ENCODE data around the gene MEI4.
A peak's percentile ranks its signal among the peaks of the same experiment; 100 is the strongest.
"Not testable (repeated sequence)": the region's sequence is repeated elsewhere in the genome, so short reads cannot be mapped to it uniquely, and the experiment has no call there.

Gene MEI4, protein sequence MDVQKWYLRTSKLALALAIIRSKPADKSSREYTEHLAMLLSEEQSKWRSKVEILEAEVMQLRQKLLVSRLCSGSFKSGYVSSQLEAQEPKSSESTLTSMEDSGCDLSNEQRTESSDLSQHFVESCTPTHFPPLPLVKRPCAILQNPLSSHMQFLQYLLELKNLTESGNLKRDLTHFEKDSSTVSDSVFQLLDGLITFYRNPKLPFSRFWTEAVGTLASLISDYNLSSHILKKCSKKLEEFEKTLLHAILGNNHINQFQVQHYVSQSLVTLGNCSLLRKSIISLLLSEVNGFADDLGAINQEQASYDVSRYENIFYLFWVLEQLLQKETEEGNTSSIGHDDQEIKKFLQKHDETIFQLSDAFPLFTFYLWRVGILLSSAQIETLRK

GRCh38 chr6:77652739-77653138, at the start of gene MEI4:
Gene MEI4 (plus strand): TSS chr6:77653039. CDS start chr6:77690672, 37,633 bp downstream.
- H3K4me3 ChIP-seq (ENCODE audit: low read depth, low read length) = no peak within 1 kb of the TSS

GRCh38 chr6:77604476-77604875, 48.4 kb upstream of the MEI4 start:
- H3K4me3 ChIP-seq (ENCODE audit: low read depth, low read length) = no peak overlapping the region

- no peak overlapping the region for H3K4me3 ChIP-seq (ENCODE audit: low read depth, low read length)
Observed at GRCh38 chr6:77607004-77607403, 45.8 kb upstream of the MEI4 start.

- H3K4me3 ChIP-seq (ENCODE audit: low read depth, low read length) = no peak overlapping the region
Observed at GRCh38 chr6:77609106-77609505, 43.7 kb upstream of the MEI4 start.

DNA sequence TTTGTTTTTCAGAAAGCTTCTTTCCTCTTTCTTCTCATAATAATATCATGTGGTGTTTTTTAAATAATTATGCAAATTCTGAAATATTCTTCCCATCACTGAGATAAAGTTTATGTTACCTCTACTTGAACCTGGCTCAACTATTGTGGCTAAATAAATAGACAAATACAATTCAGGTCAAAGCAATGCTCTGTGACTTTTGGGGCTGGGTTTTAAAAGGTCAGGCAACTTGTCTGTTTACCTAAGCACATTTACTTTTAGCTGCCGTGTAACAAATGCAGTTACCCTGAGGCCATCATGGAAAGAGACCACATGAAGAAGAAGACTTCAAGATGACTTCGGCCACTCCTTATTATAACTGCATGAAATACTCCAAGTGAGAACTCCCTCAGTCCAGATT, 33.7 kb upstream of the MEI4 start:
- H3K4me3 ChIP-seq (ENCODE audit: low read depth, low read length) = no peak overlapping the region

- H3K4me3 ChIP-seq (ENCODE audit: low read depth, low read length) = no peak overlapping the region
Observed at GRCh38 chr6:77620278-77620882, 32.5 kb upstream of the MEI4 start.

- H3K4me3 ChIP-seq (ENCODE audit: low read depth, low read length) = no peak overlapping the region
Observed at GRCh38 chr6:77624515-77624914, 28.3 kb upstream of the MEI4 start.

GRCh38 chr6:77626426-77626825, 26.4 kb upstream of the MEI4 start:
- no peak overlapping the region for H3K4me3 ChIP-seq (ENCODE audit: low read depth, low read length)

DNA sequence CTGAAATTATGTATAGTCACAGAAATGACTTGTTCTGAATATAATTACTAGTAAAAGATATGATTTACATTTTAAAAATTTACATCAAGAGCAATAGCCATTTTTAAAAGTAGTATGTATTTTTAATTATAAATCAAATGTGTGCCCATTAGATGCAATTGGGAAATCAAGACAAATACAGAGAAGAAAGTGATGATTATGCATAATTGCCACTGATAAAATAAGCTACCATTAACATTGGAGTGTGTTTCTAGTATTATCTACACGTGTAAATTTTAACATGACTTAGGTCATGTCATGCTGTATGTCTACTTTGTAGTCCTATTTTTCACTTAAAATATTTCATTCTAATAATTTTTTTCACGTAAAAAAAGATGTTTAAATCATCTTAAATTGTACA, 22.8 kb upstream of the MEI4 start:
- no peak overlapping the region for H3K4me3 ChIP-seq (ENCODE audit: low read depth, low read length)

- H3K4me3 ChIP-seq (ENCODE audit: low read depth, low read length) = no peak overlapping the region
Observed at GRCh38 chr6:77633471-77633870, 19.4 kb upstream of the MEI4 start.

DNA sequence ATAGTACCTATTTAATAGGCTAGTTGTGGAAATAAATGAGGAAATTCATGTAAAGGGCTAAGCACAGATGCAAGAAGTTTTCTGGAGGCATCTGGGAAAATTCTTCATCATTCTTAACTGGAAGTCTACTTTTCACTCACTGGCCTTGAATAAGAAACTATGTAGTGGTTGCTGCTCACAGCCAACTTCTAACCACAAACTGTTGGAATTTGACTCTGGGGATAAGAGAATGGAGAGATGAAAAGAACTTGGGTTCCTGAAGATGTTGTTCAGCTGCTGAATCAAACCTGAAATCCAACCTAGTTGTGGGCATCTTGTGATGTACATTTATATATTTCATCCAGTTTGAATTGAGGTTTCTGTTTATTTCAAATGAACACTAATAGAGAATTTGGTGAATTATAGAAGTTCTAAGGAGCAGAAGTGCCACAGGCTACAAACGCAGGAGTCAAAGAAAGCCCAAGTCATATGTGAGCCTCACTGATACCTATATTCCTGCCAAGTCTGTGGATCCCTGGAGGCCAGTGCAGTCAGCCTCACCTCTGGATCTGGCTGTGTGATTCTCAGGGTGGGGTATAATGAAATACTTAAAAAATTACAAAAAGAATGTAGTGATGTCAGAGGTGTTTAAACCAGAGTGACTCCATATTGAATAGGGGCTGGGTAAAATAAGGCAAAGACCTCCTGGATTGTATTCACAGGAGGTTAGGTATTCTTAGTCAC, 18.7 kb upstream of the MEI4 start:
- no peak overlapping the region for H3K4me3 ChIP-seq (ENCODE audit: low read depth, low read length)

- no peak overlapping the region for H3K4me3 ChIP-seq (ENCODE audit: low read depth, low read length)
Observed at GRCh38 chr6:77638129-77638830, 14.6 kb upstream of the MEI4 start.

- H3K4me3 ChIP-seq (ENCODE audit: low read depth, low read length) = no peak overlapping the region
Observed at GRCh38 chr6:77644102-77644705, 8.6 kb upstream of the MEI4 start.

DNA sequence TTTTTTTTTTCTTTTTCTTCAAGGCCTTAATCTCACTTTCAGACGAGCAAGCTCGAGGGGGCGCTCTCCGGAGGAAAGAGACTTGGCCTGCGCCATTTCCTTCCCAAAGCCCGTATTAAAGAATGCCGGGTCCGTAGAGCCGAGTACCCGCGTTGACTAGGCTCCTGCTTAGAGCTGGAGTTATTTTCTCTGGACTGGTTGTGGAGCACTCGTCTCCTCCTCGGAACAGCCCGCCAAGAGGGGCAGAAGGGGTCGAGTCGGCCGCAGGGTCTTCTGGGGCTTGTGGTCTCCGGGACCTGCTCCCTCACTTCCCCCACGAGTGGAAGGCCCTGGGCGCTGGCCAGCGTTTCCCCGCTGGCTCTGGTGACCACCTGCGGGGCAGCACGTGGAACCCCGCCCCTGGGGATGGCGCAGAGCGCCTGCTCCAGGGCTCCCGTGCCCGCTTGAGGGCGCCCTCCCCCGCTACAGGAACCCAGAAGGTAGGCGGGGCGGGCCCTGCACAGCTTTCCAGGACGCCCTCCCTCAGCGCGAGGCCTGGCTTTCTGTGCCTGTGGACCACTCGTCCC, 2.7 kb upstream of the MEI4 start:
- H3K4me3 ChIP-seq (ENCODE audit: low read depth, low read length) = peak overlapping the region; percentile 40

DNA sequence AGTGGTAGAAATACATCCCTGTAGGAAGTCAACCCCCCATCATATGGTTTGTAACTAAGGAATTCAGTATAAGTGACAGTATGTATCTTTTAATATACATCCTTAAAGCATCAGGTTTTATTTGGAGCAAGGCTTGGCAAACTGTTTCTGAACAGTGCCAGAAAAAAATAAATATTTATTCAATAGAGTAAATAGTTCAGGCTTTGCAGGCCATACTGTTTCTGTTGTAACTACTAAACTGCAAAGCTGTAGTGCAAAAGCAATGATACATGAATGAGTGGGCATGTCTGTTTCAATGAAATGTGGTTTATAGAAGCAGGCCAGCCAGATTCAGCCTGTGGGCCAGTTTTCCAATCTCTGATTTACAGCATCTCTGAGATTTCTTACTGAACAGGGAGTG, 977 bp downstream of the MEI4 start:
- H3K4me3 ChIP-seq (ENCODE audit: low read depth, low read length) = no peak overlapping the region

DNA sequence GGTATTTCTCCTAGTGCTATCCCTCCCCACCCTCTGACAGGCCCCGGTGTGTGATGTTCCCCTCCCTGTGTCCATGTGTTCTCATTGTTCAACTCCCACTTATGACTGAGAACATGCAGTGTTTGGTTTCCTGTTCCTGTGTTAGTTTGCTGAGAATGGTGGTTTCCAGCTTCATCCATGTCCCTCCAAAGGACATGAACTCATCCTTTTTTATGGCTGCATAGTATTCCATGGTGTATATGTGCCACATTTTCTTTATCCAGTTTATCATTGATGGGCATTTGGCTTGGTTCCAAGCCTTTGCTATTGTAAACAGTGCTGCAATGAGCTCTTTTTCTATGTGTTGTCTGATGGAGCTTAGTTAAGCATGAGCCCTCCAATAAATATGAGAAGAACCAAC, 2.2 kb downstream of the MEI4 start:
- H3K4me3 ChIP-seq (ENCODE audit: low read depth, low read length) = not testable (repeated sequence)

DNA sequence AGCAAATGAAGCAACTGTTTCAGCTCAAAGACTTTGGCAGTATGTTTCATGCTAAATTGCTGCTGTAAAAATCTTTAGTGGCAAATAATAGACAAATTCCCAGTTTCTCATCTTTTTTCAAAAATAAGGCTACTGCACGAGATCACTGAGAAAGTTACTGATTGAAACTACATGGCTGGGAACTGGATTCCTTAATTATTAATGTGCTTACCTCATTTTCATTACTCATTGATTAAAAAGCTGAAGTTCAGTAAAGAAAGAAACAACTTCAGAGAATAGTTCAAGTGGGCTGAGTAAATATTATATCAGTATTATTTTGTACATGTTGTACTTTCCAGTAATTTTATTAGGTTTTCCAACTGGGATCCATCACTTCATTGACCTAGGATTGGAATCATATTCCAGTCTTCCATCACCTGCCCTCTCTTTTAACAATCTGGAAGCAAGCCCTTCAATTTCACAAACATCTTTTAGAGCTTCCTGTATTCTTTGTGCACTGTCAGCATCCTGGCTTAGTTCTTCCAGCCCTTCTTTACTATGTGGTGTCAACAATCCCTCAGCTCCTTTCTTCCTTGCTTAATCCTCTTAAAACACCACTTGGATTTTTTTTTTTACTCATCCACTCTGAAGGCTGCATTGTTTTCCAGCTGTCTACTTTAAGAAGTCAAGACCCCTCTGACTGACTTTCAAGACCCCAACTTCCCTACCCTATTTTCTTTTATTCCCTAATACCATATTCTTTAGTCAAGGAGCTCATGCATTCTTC, 4.3 kb downstream of the MEI4 start:
- no peak overlapping the region for H3K4me3 ChIP-seq (ENCODE audit: low read depth, low read length)

DNA sequence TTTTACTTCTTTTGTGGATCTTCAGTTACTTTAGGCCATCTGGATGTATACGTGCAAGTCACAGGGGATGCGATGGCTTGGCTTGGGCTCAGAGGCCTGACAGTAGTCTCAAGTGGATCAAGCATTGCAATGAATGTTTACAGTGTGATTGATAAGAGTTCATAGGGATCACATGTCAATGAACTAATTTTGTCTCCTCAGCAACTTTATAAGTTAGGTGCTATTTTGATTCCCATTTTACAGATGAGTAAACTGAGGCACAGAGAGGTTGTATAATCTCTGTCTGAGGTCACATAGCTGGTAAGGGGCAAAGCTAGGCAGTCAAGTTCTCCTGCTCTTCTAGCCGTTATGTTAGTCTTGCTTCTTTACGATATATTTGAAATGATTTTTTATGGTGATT, 13.5 kb downstream of the MEI4 start:
- H3K4me3 ChIP-seq (ENCODE audit: low read depth, low read length) = no peak overlapping the region

DNA sequence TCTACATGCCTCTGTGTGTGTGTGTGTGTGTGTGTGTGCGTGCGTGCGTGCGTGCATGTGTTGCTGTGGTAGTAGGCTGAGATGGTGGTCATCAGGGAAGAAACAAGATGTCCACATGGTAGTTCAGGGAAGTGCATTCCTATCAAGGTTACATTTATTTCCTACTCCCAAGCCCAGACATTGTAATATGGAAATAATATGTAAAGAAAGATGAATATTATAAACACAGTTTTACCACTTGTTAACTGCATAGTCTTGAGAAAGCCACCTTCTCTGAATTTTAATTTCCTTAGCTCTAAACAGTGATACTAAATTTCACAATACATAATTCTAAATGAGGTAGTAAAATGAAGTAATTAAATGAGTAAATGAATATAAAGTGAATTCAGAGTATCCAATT, 14.0 kb downstream of the MEI4 start:
- H3K4me3 ChIP-seq (ENCODE audit: low read depth, low read length) = no peak overlapping the region

GRCh38 chr6:77669913-77670312, 17.1 kb downstream of the MEI4 start:
- H3K4me3 ChIP-seq (ENCODE audit: low read depth, low read length) = no peak overlapping the region
